IPS DF 4.7 (cell line): ENCODE results near the gene LYPD4.
"Not testable (repeated sequence)": the region's sequence is repeated elsewhere in the genome, so short reads cannot be mapped to it uniquely, and the experiment has no call there.

Source experiments
- DNase-seq: peaks from one replicate; pipeline ENCODE4 v3.0.0-alpha.2; 2013; ENCODE audit warnings: low spot score; ENCODE audit errors: extremely low read depth

Gene LYPD4

GRCh38 chr19:41801031-41801430 lies 43.5 kb downstream of the LYPD4 start:
- no peak for DNase-seq

GRCh38 chr19:41799444-41800000 lies 45.0 kb downstream of the LYPD4 start:
- DNase-seq = no peak

DNA sequence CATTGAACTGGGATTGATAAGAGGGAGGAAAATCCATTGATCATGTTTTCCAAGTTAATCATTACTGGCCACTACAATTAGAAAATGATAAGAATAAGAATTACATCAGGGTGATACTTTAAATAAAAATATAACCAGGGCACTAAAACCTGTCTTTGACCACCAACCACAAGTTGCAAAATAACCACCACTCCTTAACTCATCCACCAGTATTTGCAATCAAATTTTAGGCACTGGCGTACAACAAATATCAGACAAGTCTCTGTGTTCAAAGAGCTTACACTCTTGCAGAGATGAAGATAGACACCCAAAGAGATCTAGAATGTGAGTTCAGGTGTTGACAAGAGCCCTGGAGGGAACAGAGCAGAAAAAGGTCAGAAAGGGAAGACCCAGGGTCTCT lies 47.6 kb downstream of the LYPD4 start:
- DNase-seq = no peak

DNA sequence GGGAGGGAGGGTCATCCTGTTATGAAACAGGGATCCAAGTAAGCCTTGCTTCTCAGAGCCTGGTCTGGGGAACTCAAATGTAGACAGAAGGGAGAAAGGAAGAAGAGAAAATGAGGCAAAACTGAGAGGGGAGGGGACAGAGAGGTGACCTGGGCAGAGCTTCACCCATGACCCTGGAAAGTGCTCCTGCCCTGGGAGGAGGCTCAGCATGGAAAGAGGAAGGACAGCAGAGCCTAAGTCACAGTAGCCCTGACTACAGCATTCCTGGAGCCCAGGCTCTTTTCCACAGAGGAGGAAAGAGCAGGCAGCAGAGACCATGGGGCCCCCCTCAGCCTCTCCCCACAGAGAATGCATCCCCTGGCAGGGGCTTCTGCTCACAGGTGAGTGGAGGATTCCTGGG lies 48.1 kb downstream of the LYPD4 start, which contains the start of gene CEACAM3:
TSS of gene CEACAM3 (plus strand) at position 226 of the 400 bp plus-strand sequence. CDS start at position 317, 91 bp downstream.
- DNase-seq = no peak

DNA sequence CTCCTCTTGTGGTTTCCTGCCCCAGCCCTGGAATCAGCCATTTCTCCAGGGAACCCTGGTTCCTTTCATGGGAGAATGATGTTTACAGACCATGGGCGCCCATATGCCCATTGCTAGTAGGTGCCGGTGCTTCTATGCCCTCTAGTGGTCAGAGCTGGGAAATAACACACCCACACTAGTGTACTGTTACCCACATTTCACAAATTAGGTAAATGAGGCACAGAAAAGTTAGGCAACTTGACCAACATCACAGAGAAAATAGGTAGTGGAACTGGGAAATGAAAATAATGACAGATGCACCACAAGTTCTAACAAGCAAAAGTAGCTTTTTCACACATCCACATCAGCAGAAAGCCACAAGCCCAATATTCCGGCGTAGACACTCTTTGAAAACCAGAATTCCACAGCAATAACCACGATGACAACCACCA lies 49.4 kb downstream of the LYPD4 start:
- peak; percentile 41 for DNase-seq

- DNase-seq = no peak
These were observed 51.1 kb downstream of the LYPD4 start for GRCh38 chr19:41793414-41793727.

- peak; percentile 49 for DNase-seq
These were observed 51.7 kb downstream of the LYPD4 start for GRCh38 chr19:41792513-41793413.

DNA sequence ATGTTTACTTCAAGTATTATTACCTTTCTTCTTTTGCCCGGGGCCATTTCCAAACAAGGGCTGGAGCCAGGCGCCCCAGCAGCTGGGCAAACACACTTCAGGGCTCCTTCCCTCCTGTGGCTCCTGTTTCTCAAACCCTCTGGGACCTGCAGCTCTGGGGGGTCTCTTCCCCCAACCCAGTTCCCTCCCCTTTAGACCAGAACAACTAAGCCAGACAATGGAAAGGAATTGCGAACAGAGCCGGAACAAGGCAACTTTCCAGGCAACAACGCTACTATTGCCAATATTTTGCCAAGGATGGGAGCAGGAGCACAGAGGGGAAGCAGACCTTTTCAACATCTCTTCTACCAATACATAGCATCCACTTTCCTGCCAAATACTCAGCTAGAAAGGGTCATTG lies 55.4 kb downstream of the LYPD4 start:
- DNase-seq = not testable (repeated sequence)

- DNase-seq = not testable (repeated sequence)
These were observed 56.0 kb downstream of the LYPD4 start for GRCh38 chr19:41788518-41788917.
